GM10266 (cell line): Measurements from ENCODE around the gene CTAGE4.
"Not testable (repeated sequence)": the region's sequence is repeated elsewhere in the genome, so short reads cannot be mapped to it uniquely, and the experiment has no call there.

ENCODE experiments used
- DNase-seq: peaks from one replicate; pipeline ENCODE4 v3.0.0; 2012; ENCODE audit errors: extremely low spot score
- CTCF ChIP-seq: IDR thresholded peaks from 2 replicates; pipeline ENCODE4 v1.5.1; 2012; ENCODE audit warnings: mild to moderate bottlenecking, low read depth; ENCODE audit not compliant: control insufficient read depth, insufficient read depth; ENCODE audit errors: missing control alignments

The CTAGE4 gene

GRCh38 chr7:144174613-144175012 lies 8.7 kb upstream of the CTAGE4 start:
- TF ChIP-seq CTCF: no peak

GRCh38 chr7:144178380-144179164 lies 4.7 kb upstream of the CTAGE4 start:
- peak; percentile 52 for TF ChIP-seq CTCF
- not testable (repeated sequence) for DNase-seq

More at GRCh38 chr7:144174613-144175012, 8.7 kb upstream of the CTAGE4 start:
- no peak for DNase-seq

GRCh38 chr7:144179165-144179479 lies 4.1 kb upstream of the CTAGE4 start:
- not testable (repeated sequence) for DNase-seq

GRCh38 chr7:144187848-144188247 lies 4.6 kb downstream of the CTAGE4 start:
- not testable (repeated sequence) for DNase-seq

- DNase-seq: not testable (repeated sequence)
Measured at GRCh38 chr7:144188578-144189171, 5.4 kb downstream of the CTAGE4 start.

GRCh38 chr7:144193782-144194181 lies 10.5 kb downstream of the CTAGE4 start:
- not testable (repeated sequence) for DNase-seq

- not testable (repeated sequence) for DNase-seq
Measured at GRCh38 chr7:144194453-144194852, 11.2 kb downstream of the CTAGE4 start.

- DNase-seq: not testable (repeated sequence)
Measured at GRCh38 chr7:144195212-144195872, 12.1 kb downstream of the CTAGE4 start, which contains the start of gene ARHGEF35. Gene ARHGEF35, minus strand, starts transcription at chr7:144195833. Its CDS starts 7,450 bp downstream, at chr7:144188383.

- DNase-seq: not testable (repeated sequence)
Measured at GRCh38 chr7:144198934-144199333, 15.7 kb downstream of the CTAGE4 start.

- DNase-seq: not testable (repeated sequence)
Measured at GRCh38 chr7:144201978-144202377, 18.7 kb downstream of the CTAGE4 start.

- DNase-seq: not testable (repeated sequence)
Measured at GRCh38 chr7:144203086-144203485, 19.8 kb downstream of the CTAGE4 start.

- not testable (repeated sequence) for DNase-seq
Measured at GRCh38 chr7:144205306-144205705, 22.0 kb downstream of the CTAGE4 start.

- not testable (repeated sequence) for DNase-seq
Measured at GRCh38 chr7:144217200-144217599, 33.9 kb downstream of the CTAGE4 start.

- not testable (repeated sequence) for DNase-seq
Measured at GRCh38 chr7:144218581-144218980, 35.3 kb downstream of the CTAGE4 start.

GRCh38 chr7:144219149-144219548 lies 35.9 kb downstream of the CTAGE4 start:
- DNase-seq: not testable (repeated sequence)

GRCh38 chr7:144220531-144220930 lies 37.3 kb downstream of the CTAGE4 start:
- not testable (repeated sequence) for DNase-seq

- not testable (repeated sequence) for DNase-seq
Measured at GRCh38 chr7:144223675-144224074, 40.4 kb downstream of the CTAGE4 start.

- DNase-seq: not testable (repeated sequence)
Measured at GRCh38 chr7:144226866-144227265, 43.6 kb downstream of the CTAGE4 start.

GRCh38 chr7:144228810-144229209 lies 45.5 kb downstream of the CTAGE4 start:
- not testable (repeated sequence) for DNase-seq
